Breast epithelium (tissue), 3 donors: ENCODE results near the gene ARID3A.

Experiments used
- POLR2A ChIP-seq: fragments of 450-650 bp; IDR thresholded peaks from one replicate; pipeline ENCODE4 v1.6.1; 2016; ENCODE audit warnings: antibody characterized with exemption, mild to moderate bottlenecking, moderate library complexity
- TF ChIP-seq, protein P1 (sequence below), 3 donors: fragments of 450-650 bp; IDR thresholded peaks; one replicate each; pipeline ENCODE4 v1.5.1; 2016 to 2017; ENCODE audit warnings: antibody characterized with exemption in 3 of 3, mild to moderate bottlenecking in 3 of 3, moderate library complexity in 3 of 3

DNA sequence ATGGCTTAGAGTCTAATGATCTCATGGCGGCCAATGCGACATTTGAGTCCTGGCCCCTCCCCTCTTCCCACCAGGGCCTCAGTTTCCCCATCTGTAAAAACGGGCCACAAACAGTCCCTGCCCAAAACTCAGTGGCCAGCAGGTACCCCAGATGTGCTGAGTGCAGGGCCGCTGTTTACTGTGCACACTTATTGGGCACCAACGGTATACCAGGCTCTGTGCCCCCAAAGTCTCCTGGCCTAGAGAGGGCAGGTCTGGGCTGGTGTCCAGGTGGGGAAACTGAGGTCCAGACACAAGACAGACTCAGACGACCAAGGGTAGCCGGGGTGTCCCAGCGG is 34.7 kb downstream of the ARID3A start:
- no peak for TF ChIP-seq POLR2A
- TF ChIP-seq, protein P1, sequence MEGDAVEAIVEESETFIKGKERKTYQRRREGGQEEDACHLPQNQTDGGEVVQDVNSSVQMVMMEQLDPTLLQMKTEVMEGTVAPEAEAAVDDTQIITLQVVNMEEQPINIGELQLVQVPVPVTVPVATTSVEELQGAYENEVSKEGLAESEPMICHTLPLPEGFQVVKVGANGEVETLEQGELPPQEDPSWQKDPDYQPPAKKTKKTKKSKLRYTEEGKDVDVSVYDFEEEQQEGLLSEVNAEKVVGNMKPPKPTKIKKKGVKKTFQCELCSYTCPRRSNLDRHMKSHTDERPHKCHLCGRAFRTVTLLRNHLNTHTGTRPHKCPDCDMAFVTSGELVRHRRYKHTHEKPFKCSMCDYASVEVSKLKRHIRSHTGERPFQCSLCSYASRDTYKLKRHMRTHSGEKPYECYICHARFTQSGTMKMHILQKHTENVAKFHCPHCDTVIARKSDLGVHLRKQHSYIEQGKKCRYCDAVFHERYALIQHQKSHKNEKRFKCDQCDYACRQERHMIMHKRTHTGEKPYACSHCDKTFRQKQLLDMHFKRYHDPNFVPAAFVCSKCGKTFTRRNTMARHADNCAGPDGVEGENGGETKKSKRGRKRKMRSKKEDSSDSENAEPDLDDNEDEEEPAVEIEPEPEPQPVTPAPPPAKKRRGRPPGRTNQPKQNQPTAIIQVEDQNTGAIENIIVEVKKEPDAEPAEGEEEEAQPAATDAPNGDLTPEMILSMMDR (IDR thresholded peaks at IDR 0.05): no peak
